GM06990 (cell line): ENCODE data around the gene ZNF782.
"Not testable (repeated sequence)": the region's sequence is repeated elsewhere in the genome, so short reads cannot be mapped to it uniquely, and the experiment has no call there.

Experiments
- DNase-seq: peaks from one replicate; pipeline ENCODE4 v3.0.0-alpha.2; 2011; ENCODE audit not compliant: insufficient read length; ENCODE audit errors: extremely low read depth
- H3K27me3 ChIP-seq: replicated peaks from 2 replicates; pipeline ENCODE4 v1.6.0; 2011; ENCODE audit warnings: low read length; ENCODE audit not compliant: control insufficient read depth, insufficient read depth
- H3K36me3 ChIP-seq: 2 replicates; pipeline ENCODE4 v1.5.1; 2011; ENCODE audit warnings: low read length; ENCODE audit not compliant: control insufficient read depth, insufficient read depth
- H3K4me3 ChIP-seq: replicated peaks from 2 replicates; pipeline ENCODE4 v1.5.1; 2011; ENCODE audit warnings: low read depth, mild to moderate bottlenecking, control low read depth, low read length
- TF ChIP-seq, protein P1 (sequence below): IDR thresholded peaks from 2 replicates; pipeline ENCODE4 v1.5.1; 2011; ENCODE audit warnings: low read length, control low read depth, mild to moderate bottlenecking, inconsistent platforms; ENCODE audit not compliant: insufficient read depth, poor library complexity, severe bottlenecking

ZNF782 gene

DNA sequence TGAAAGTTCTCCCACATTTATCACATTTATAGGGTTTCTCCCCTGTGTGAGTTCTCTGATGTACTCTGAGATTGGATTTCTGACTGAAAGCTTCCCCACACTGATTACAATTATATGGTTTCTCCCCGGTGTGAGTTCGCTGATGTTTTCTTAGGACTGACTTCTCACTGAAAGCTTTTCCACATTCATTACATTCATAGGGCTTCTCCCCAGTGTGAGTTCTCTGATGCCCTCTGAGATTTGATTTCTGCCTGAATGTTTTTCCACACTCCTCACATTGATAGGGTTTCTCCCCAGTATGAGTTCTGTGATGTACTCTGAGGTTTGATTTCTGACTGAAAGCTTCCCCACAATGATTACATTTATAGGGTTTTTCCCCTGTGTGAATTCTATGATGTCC lies 36.3 kb downstream of the ZNF782 start:
- Histone ChIP-seq H3K36me3 (no peaks in the 10 kb centered on the region), H3K4me3 (no peak overlapping the region)

DNA sequence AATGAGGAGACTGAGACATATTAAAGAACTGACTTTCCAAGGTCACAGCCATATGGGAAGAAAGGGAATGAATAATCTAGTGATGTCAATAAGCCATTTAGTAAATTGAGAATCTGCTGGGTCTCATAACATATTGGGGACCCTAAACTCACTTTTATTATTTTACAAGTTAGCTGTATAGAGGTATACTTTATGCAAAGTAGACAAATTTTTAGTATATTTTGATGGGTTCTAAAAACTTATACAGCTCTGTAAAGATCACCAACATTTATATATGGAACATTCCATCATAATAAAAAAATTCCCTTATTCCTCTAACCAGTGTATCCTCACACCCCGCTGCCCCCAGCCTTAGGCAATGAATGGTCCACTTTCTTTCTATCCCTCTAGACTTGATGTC lies 40.7 kb downstream of the ZNF782 start:
- TF ChIP-seq, protein P1, sequence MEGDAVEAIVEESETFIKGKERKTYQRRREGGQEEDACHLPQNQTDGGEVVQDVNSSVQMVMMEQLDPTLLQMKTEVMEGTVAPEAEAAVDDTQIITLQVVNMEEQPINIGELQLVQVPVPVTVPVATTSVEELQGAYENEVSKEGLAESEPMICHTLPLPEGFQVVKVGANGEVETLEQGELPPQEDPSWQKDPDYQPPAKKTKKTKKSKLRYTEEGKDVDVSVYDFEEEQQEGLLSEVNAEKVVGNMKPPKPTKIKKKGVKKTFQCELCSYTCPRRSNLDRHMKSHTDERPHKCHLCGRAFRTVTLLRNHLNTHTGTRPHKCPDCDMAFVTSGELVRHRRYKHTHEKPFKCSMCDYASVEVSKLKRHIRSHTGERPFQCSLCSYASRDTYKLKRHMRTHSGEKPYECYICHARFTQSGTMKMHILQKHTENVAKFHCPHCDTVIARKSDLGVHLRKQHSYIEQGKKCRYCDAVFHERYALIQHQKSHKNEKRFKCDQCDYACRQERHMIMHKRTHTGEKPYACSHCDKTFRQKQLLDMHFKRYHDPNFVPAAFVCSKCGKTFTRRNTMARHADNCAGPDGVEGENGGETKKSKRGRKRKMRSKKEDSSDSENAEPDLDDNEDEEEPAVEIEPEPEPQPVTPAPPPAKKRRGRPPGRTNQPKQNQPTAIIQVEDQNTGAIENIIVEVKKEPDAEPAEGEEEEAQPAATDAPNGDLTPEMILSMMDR, result no peak
- Histone ChIP-seq H3K36me3 (no peaks in the 10 kb centered on the region), H3K4me3 (no peak overlapping the region), H3K27me3 (no peaks in the 10 kb centered on the region)
- no peak for DNase-seq

More for the DNA sequence above, 36.3 kb downstream of the ZNF782 start:
- no peaks in the 10 kb centered on the region for H3K27me3 ChIP-seq
- TF ChIP-seq, protein P1, result no peak
- no peak for DNase-seq

DNA sequence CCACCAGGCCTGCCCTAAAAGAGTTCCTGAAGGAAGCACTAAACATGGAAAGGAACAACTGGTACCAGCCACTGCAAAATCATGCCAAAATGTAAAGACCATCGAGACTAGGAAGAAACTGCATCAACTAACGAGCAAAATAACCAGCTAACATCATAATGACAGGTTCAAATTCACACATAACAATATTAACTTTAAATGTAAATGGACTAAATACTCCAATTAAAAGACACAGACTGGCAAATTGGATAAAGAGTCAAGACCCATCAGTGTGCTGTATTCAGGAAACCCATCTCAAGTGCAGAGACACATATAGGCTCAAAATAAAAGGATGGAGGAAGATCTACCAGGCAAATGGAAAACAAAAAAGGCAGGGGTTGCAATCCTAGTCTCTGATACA lies 55.4 kb downstream of the ZNF782 start:
- H3K4me3 ChIP-seq, H3K27me3 ChIP-seq, DNase-seq, H3K36me3 ChIP-seq: not testable (repeated sequence)

DNA sequence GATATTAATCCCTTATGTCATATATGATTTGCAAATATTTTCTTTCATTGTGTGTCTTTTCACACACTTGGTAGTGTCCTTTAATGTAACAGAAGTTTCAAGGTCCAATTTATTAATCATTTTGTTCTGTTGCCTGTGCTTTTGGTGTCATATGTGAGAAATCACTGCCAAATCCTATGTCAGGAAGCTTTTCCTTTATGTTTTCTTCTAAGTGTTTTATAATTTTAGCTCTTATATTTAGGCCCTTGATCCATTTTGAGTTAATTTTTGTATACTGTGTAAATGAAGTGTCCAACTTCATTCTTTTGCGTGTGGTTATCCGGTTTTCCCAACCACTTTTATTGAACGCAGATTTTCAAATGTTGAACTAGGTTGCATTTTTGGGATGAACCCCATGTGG lies 70.3 kb downstream of the ZNF782 start:
- Histone ChIP-seq H3K4me3 (no peak overlapping the region), H3K36me3 (no peaks in the 10 kb centered on the region), H3K27me3 (no peaks in the 10 kb centered on the region)
- TF ChIP-seq, protein P1, result no peak
- DNase-seq, result no peak

DNA sequence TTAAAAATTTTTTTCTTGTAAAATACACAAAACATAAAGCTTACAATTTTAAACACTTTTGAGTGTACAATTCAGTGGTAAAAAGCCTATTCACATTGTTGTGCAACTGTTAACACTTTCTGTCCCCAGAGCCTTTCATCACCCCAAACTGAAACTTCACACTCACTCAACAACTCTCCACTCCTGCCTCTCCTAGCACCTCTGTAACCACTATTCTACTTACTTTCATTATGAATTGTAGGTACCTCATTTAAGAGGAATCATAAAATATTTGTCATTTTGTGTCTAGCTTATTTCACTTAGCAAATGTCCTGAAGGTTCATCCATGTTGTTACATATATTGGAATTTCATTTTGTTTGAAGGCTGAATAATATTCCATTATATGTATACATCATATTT lies 72.1 kb downstream of the ZNF782 start:
- H3K27me3 ChIP-seq, result no peaks in the 10 kb centered on the region
- TF ChIP-seq, protein P1, result no peak
- H3K36me3 ChIP-seq, result no peaks in the 10 kb centered on the region
- no peak for DNase-seq
- H3K4me3 ChIP-seq, result no peak overlapping the region

DNA sequence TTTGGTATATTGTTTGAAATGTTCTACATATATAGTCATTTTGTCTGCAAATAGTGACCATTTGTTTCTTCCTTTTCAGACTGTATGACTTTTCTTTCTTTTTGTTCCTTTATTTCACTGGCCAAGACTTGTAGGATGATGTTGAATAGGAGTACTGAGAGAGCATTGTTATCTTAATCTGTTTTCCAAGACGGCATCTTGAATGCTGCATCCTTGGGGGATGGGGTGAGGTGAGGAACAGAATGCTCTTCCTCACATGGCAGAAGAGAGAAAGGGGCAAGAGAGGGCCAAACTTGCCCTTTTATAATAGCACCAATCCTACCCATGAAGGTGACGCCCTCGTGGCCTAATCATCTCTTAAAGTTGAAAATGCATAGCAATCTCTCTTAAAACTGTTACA lies 72.8 kb downstream of the ZNF782 start:
- TF ChIP-seq, protein P1, result no peak
- DNase-seq, result no peak
- Histone ChIP-seq H3K27me3 (no peaks in the 10 kb centered on the region), H3K4me3 (no peak overlapping the region), H3K36me3 (no peaks in the 10 kb centered on the region)
